ENCODE measurements around the gene SLC11A2. TPM values are rescaled to one million over a fixed set of nuclear protein-coding genes. Genes with fewer than 3 reads are reported as not detected.
A peak's percentile ranks its signal among the peaks of the same experiment; 100 is the strongest.
"Not testable (repeated sequence)": the region's sequence is repeated elsewhere in the genome, so short reads cannot be mapped to it uniquely, and the experiment has no call there.

Gene SLC11A2
- total and polyA plus RNA-seq, 9 donors = 18.4 to 29.1 (median 20.7) TPM

GRCh38 chr12:51028126-51028812, 2.1 kb upstream of the SLC11A2 start:
- Histone ChIP-seq H3K4me1 (ENCODE audit: control insufficient read depth, insufficient read depth, low read length) (peaks cover 11% of the 10 kb centered on the region), H3K27ac (ENCODE audit: low read length) (no peak overlapping the region), H3K9me3 (replicated peaks; ENCODE audit: control insufficient read depth, low read depth, low read length) (no peaks in the 10 kb centered on the region), H3K27me3 (ENCODE audit: control insufficient read depth, insufficient read depth, low read length) (peaks cover 5% of the 10 kb centered on the region), H3K4me3 (ENCODE audit: low read length) (no peak overlapping the region), H3K36me3 (ENCODE audit: control insufficient read depth, insufficient read depth, low read length) (no peaks in the 10 kb centered on the region)
- WGBS (ENCODE audit: insufficient coverage) = 11% methylated on average over 1 of the region's 9 CpGs
- DNase-seq = peak; percentile 43

GRCh38 chr12:51027342-51027835, 1.2 kb upstream of the SLC11A2 start:
- DNase-seq = no peak
- Histone ChIP-seq H3K4me3 (ENCODE audit: low read length) (no peak overlapping the region), H3K9me3 (replicated peaks; ENCODE audit: control insufficient read depth, low read depth, low read length) (no peaks in the 10 kb centered on the region), H3K36me3 (ENCODE audit: control insufficient read depth, insufficient read depth, low read length) (no peaks in the 10 kb centered on the region), H3K27ac (ENCODE audit: low read length) (no peak overlapping the region), H3K27me3 (ENCODE audit: control insufficient read depth, insufficient read depth, low read length) (peaks cover 5% of the 10 kb centered on the region), H3K4me1 (ENCODE audit: control insufficient read depth, insufficient read depth, low read length) (peaks cover 11% of the 10 kb centered on the region)
- WGBS (ENCODE audit: insufficient coverage) = 86% methylated on average over 6 of the region's 15 CpGs

DNA sequence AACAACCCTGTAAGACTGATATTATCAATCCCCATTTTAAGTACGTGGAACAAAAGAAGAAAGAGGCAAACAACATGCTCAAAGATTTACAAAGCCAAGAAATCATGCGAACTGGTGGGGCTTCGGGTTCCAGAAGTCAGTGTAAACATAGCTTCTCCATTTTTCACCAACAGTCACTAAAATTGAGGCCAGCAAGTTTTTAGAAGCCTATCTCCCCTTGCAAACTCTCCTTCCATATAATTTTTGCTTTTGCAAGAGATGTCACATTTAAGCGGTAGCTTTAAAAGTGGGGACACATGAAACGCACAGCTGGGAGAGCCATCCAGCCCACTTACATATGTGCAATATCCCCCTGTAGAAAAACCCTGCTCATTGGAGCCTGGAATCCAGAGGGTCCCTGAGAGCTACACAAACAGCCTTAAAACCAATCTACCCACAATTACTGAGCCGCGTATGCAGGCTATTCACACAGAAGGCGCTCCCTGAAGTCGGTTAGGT, 797 bp downstream of the SLC11A2 start:
- DNase-seq = no peak
- Histone ChIP-seq H3K36me3 (ENCODE audit: control insufficient read depth, insufficient read depth, low read length) (no peaks in the 10 kb centered on the region), H3K27me3 (ENCODE audit: control insufficient read depth, insufficient read depth, low read length) (peaks cover 5% of the 10 kb centered on the region), H3K9me3 (replicated peaks; ENCODE audit: control insufficient read depth, low read depth, low read length) (no peaks in the 10 kb centered on the region), H3K4me3 (ENCODE audit: low read length) (peak overlapping the region; percentile 98), H3K4me1 (ENCODE audit: control insufficient read depth, insufficient read depth, low read length) (peaks cover 11% of the 10 kb centered on the region), H3K27ac (ENCODE audit: low read length) (peak overlapping the region; percentile 96)
- WGBS (ENCODE audit: insufficient coverage) = 0% methylated on average over 4 of the region's 9 CpGs

GRCh38 chr12:51023625-51024382, 2.4 kb downstream of the SLC11A2 start:
- Histone ChIP-seq H3K4me1 (ENCODE audit: control insufficient read depth, insufficient read depth, low read length) (peaks cover 11% of the 10 kb centered on the region), H3K27me3 (ENCODE audit: control insufficient read depth, insufficient read depth, low read length) (peaks cover 4% of the 10 kb centered on the region), H3K27ac (ENCODE audit: low read length) (peak overlapping the region; percentile 96), H3K36me3 (ENCODE audit: control insufficient read depth, insufficient read depth, low read length) (no peaks in the 10 kb centered on the region), H3K9me3 (replicated peaks; ENCODE audit: control insufficient read depth, low read depth, low read length) (no peaks in the 10 kb centered on the region), H3K4me3 (ENCODE audit: low read length) (no peak overlapping the region)
- WGBS (ENCODE audit: insufficient coverage) = no CpG with 5 or more reads among the region's 4 CpGs
- DNase-seq = no peak

GRCh38 chr12:51021694-51022093, 4.5 kb downstream of the SLC11A2 start:
- DNase-seq = no peak
- Histone ChIP-seq H3K27me3 (ENCODE audit: control insufficient read depth, insufficient read depth, low read length) (no peaks in the 10 kb centered on the region), H3K9me3 (replicated peaks; ENCODE audit: control insufficient read depth, low read depth, low read length) (no peaks in the 10 kb centered on the region), H3K36me3 (ENCODE audit: control insufficient read depth, insufficient read depth, low read length) (no peaks in the 10 kb centered on the region), H3K27ac (ENCODE audit: low read length) (no peak overlapping the region), H3K4me3 (ENCODE audit: low read length) (no peak overlapping the region), H3K4me1 (ENCODE audit: control insufficient read depth, insufficient read depth, low read length) (peaks cover 10% of the 10 kb centered on the region)
- no CpG with 5 or more reads among the region's 1 CpG for WGBS (ENCODE audit: insufficient coverage)

DNA sequence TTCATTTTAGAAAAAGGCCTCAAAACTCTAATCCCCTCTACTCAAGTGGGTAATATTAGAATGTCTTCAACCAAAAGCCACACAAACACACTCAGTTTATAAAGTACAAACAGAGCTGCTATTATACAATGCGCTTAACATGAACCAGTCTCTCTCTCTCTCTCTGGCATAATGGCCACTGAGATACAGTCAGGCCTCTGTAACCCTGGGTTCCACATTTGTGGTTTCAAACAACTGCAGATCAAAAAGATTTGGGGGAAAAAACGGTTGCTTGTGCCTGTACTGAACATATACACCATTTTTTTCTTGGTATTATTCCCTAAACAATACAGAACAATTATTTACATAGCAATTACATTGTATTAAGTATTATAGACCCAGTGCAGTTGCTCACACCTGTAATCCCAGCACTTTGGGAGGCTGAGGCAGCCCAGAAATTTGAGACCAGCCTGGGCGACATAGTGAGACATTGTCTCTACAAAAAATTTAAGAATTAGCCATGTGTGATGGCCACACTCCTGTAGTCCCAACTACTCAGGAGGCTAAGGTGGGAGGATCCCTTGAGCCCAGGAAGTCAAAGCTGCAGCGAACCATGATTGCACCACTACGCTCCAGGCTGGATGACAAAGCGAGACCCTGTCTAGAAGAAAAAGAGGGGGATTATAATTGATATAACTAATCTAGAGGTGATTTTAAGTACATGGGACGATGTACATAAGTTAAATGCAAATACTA, 5.6 kb downstream of the SLC11A2 start:
- Histone ChIP-seq H3K9me3 (replicated peaks; ENCODE audit: control insufficient read depth, low read depth, low read length) (no peaks in the 10 kb centered on the region), H3K27ac (ENCODE audit: low read length) (no peak overlapping the region), H3K4me3 (ENCODE audit: low read length) (no peak overlapping the region), H3K27me3 (ENCODE audit: control insufficient read depth, insufficient read depth, low read length) (no peaks in the 10 kb centered on the region), H3K4me1 (ENCODE audit: control insufficient read depth, insufficient read depth, low read length) (peaks cover 8% of the 10 kb centered on the region), H3K36me3 (ENCODE audit: control insufficient read depth, insufficient read depth, low read length) (no peaks in the 10 kb centered on the region)
- WGBS (ENCODE audit: insufficient coverage) = 100% methylated on average over 1 of the region's 7 CpGs
- no peak for DNase-seq

GRCh38 chr12:51019927-51020326, 6.3 kb downstream of the SLC11A2 start:
- Histone ChIP-seq H3K4me1 (ENCODE audit: control insufficient read depth, insufficient read depth, low read length) (peaks cover 8% of the 10 kb centered on the region), H3K27ac (ENCODE audit: low read length) (no peak overlapping the region), H3K36me3 (ENCODE audit: control insufficient read depth, insufficient read depth, low read length) (no peaks in the 10 kb centered on the region), H3K9me3 (replicated peaks; ENCODE audit: control insufficient read depth, low read depth, low read length) (no peaks in the 10 kb centered on the region), H3K4me3 (ENCODE audit: low read length) (no peak overlapping the region), H3K27me3 (ENCODE audit: control insufficient read depth, insufficient read depth, low read length) (no peaks in the 10 kb centered on the region)
- no peak for DNase-seq
- no CpG with 5 or more reads among the region's 2 CpGs for WGBS (ENCODE audit: insufficient coverage)

DNA sequence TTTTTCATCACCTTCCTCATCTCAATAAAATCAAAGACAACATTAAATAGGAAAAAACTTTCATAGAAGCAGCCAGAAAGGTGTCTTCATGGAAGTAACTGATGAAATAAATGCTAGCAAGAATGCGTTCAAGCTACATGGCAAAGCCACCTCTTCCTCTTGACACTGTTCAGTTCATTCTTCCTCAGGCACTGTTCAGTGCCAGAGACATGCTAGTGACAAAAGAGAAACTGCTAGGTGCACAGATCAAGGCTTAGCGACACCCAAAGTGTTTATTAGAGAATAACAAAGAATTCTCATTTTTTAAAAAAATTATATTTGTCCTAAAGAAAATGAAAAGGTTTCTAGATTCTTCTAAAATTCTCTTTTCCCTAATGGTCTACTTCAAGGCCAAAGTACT, 7.2 kb downstream of the SLC11A2 start:
- WGBS (ENCODE audit: insufficient coverage) = no CpG with 5 or more reads among the region's 2 CpGs
- H3K27me3 ChIP-seq (ENCODE audit: control insufficient read depth, insufficient read depth, low read length) = no peaks in the 10 kb centered on the region
- peaks cover 4% of the 10 kb centered on the region for H3K4me1 ChIP-seq (ENCODE audit: control insufficient read depth, insufficient read depth, low read length)
- no peaks in the 10 kb centered on the region for H3K36me3 ChIP-seq (ENCODE audit: control insufficient read depth, insufficient read depth, low read length)
- DNase-seq = no peak
- no peak overlapping the region for H3K27ac ChIP-seq (ENCODE audit: low read length)
- no peaks in the 10 kb centered on the region for H3K9me3 ChIP-seq (replicated peaks; ENCODE audit: control insufficient read depth, low read depth, low read length)
- no peak overlapping the region for H3K4me3 ChIP-seq (ENCODE audit: low read length)

- H3K4me3 ChIP-seq (ENCODE audit: low read length) = no peak overlapping the region
- no peak for DNase-seq
- H3K36me3 ChIP-seq (ENCODE audit: control insufficient read depth, insufficient read depth, low read length) = no peaks in the 10 kb centered on the region
- H3K9me3 ChIP-seq (replicated peaks; ENCODE audit: control insufficient read depth, low read depth, low read length) = no peaks in the 10 kb centered on the region
- no peak overlapping the region for H3K27ac ChIP-seq (ENCODE audit: low read length)
- peaks cover 8% of the 10 kb centered on the region for H3K4me1 ChIP-seq (ENCODE audit: control insufficient read depth, insufficient read depth, low read length)
- no peaks in the 10 kb centered on the region for H3K27me3 ChIP-seq (ENCODE audit: control insufficient read depth, insufficient read depth, low read length)
These were observed 8.7 kb downstream of the SLC11A2 start for GRCh38 chr12:51017452-51017851.

- WGBS (ENCODE audit: insufficient coverage) = 80% methylated on average over 1 of the region's 9 CpGs
- H3K36me3 ChIP-seq (ENCODE audit: control insufficient read depth, insufficient read depth, low read length); H3K27me3 ChIP-seq (ENCODE audit: control insufficient read depth, insufficient read depth, low read length); H3K4me3 ChIP-seq (ENCODE audit: low read length); H3K27ac ChIP-seq (ENCODE audit: low read length); H3K4me1 ChIP-seq (ENCODE audit: control insufficient read depth, insufficient read depth, low read length); DNase-seq; H3K9me3 ChIP-seq (replicated peaks; ENCODE audit: control insufficient read depth, low read depth, low read length): not testable (repeated sequence)
These were observed 11.7 kb downstream of the SLC11A2 start for GRCh38 chr12:51014467-51014866.
